HepG2 (cell line): Measurements from ENCODE around the gene COX6B1. TPM values are rescaled to one million over a fixed set of nuclear protein-coding genes. Genes with fewer than 3 reads are reported as not detected.

Experiments used
- ATAC-seq: fragments of 200-7000 bp; cut with Tn5 transposase; 3 replicates; pipeline ENCODE4 v1.9.1; 2020; ENCODE audit warnings: mild to moderate bottlenecking, moderate library complexity
- BruUV-seq: library from RNA; stranded (reverse); fragments of 400-500 nt; replicated peaks from 2 replicates; lab custom pipeline; 2021; lab: Mats Ljungman, UMichigan
- CTCF ChIA-PET: fragments of 300-600 bp; formaldehyde crosslinking; extraction: SDS; loops from one replicate; lab custom pipeline; 2021; ENCODE audit warnings: low total read pairs, inconsistent platforms, low intra/inter-chr PET ratio; lab: Yijun Ruan, JAX
- POLR2A ChIA-PET: fragments of 350-600 bp; sonication (Branson Sonifier 250); formaldehyde crosslinking; loops from one replicate; lab custom pipeline; 2020; ENCODE audit warnings: antibody characterized with exemption, inconsistent platforms; lab: Yijun Ruan, JAX
- DNase-seq: peaks from one replicate; pipeline ENCODE4 v3.0.0-alpha.2; 2015; ENCODE audit warnings: low spot score
- FAIRE-seq: peaks from 3 replicates; lab custom pipeline; 2011; peaks lifted over from hg19 to GRCh38; lab: Jason Lieb, UNC
- H2AFZ ChIP-seq: one replicate; pipeline ENCODE4 v1.6.1; 2011; ENCODE audit warnings: low read length, inconsistent platforms
- H3K27ac ChIP-seq: fragments of 300-600 bp; 3 replicates; pipeline ENCODE4 v1.8.0; 2011; ENCODE audit warnings: mixed run types, mild to moderate bottlenecking, mixed read lengths, low read length, inconsistent platforms; ENCODE audit not compliant: insufficient read depth; ENCODE audit errors: extremely low read length
- H3K27me3 ChIP-seq, 2 experiments: fragments of 200-600 bp in 1 of 2; 2 replicates in 1 of 2; 3 replicates in 1 of 2; pipeline versions ENCODE4 v1.6.0 to v1.8.0; 2011; ENCODE audit warnings: low read length in 2 of 2, mild to moderate bottlenecking in 2 of 2, moderate library complexity in 2 of 2, inconsistent platforms in 1 of 2; ENCODE audit not compliant: insufficient read depth in 2 of 2, control insufficient read depth in 1 of 2
- H3K36me3 ChIP-seq, 2 experiments: fragments of 200-600 bp in 1 of 2; replicated peaks in 1 of 2; 2 replicates in 1 of 2; 3 replicates in 1 of 2; pipeline versions ENCODE4 v1.5.1 to v1.8.0; 2011; ENCODE audit warnings: low read length in 2 of 2, inconsistent platforms in 1 of 2; ENCODE audit not compliant: insufficient read depth in 2 of 2, control insufficient read depth in 1 of 2
- H3K4me1 ChIP-seq: 2 replicates; pipeline ENCODE4 v1.5.1; 2012; ENCODE audit warnings: low read length, inconsistent platforms; ENCODE audit not compliant: insufficient read depth
- H3K4me2 ChIP-seq: 2 replicates; pipeline ENCODE4 v1.6.0; 2011; ENCODE audit warnings: low read depth, low read length, inconsistent platforms
- H3K4me3 ChIP-seq, 3 experiments: fragments of 200-600 bp in 1 of 3; sonication (generic), shearing (Covaris generic) in 1 of 3; replicated peaks in 1 of 3; 2 replicates each; pipeline ENCODE4 v1.5.1; 2011 to 2016; ENCODE audit warnings: low read length in 3 of 3, inconsistent platforms in 2 of 3, low read depth in 2 of 3, mild to moderate bottlenecking in 2 of 3, control low read depth in 1 of 3, mixed read lengths in 1 of 3; ENCODE audit not compliant: insufficient read depth in 1 of 3
- H3K79me2 ChIP-seq: one replicate; pipeline ENCODE4 v1.6.1; 2011; ENCODE audit warnings: low read length, inconsistent platforms; ENCODE audit not compliant: insufficient read depth
- H3K9ac ChIP-seq: 2 replicates; pipeline ENCODE4 v1.6.0; 2011; ENCODE audit warnings: mild to moderate bottlenecking, low read depth, low read length, inconsistent platforms; ENCODE audit not compliant: insufficient read depth
- H3K9me3 ChIP-seq: 2 replicates; pipeline ENCODE4 v1.5.1; 2012; ENCODE audit warnings: mild to moderate bottlenecking, low read length
- H4K20me1 ChIP-seq: 2 replicates; pipeline ENCODE4 v1.6.0; 2011; ENCODE audit warnings: inconsistent platforms, mild to moderate bottlenecking, low read length, moderate library complexity; ENCODE audit not compliant: insufficient read depth
- HDAC6 ChIP-seq: fragments of 200-600 bp; sonication (generic); IDR thresholded peaks from 2 replicates; pipeline ENCODE4 v1.7.0; 2017; ENCODE audit warnings: mild to moderate bottlenecking, antibody characterized with exemption, low read length, low read depth
- KDM5A ChIP-seq: fragments of 200-600 bp; sonication (generic); IDR thresholded peaks from 2 replicates; pipeline ENCODE4 v1.7.0; 2018; ENCODE audit warnings: antibody characterized with exemption, mild to moderate bottlenecking, low read length, borderline replicate concordance
- MAFF ChIP-seq: IDR thresholded peaks from 2 replicates; pipeline ENCODE4 v1.6.1; 2011; ENCODE audit warnings: low read depth, low read length, improper control_type of control experiment
- MBNL3 ChIP-seq: fragments of 250-450 bp; sonication (Bioruptor Pico); conservative IDR thresholded peaks from 2 replicates; pipeline ENCODE4 v1.8.0; 2022; ENCODE audit warnings: mild to moderate bottlenecking, inconsistent platforms
- ZFP41 ChIP-seq: sonication (generic); formaldehyde crosslinking; IDR thresholded peaks from 2 replicates; pipeline ENCODE4 v1.4.0; 2020; ENCODE audit warnings: mild to moderate bottlenecking, missing genetic modification reagents, borderline replicate concordance
- ZMAT3 ChIP-seq: sonication (generic); formaldehyde crosslinking; conservative IDR thresholded peaks from 2 replicates; pipeline ENCODE4 v1.7.0; 2021; ENCODE audit warnings: missing genetic modification reagents
- ZNF263 ChIP-seq: sonication (generic); formaldehyde crosslinking; IDR thresholded peaks from 2 replicates; pipeline ENCODE4 v1.4.0; 2020; ENCODE audit warnings: missing genetic modification reagents
- ZNF329 ChIP-seq: sonication (generic); formaldehyde crosslinking; IDR thresholded peaks from 2 replicates; pipeline ENCODE4 v1.9.0; 2021; ENCODE audit warnings: low read depth, mild to moderate bottlenecking, missing genetic modification reagents
- ZNF569 ChIP-seq: sonication (generic); formaldehyde crosslinking; IDR thresholded peaks from 2 replicates; pipeline ENCODE4 v1.5.0; 2020; ENCODE audit warnings: mild to moderate bottlenecking, missing genetic modification reagents, moderate library complexity, borderline replicate concordance
- ZNF749 ChIP-seq: sonication (generic); formaldehyde crosslinking; IDR thresholded peaks from 2 replicates; pipeline ENCODE4 v1.8.0; 2022; ENCODE audit warnings: mild to moderate bottlenecking, missing genetic modification reagents, moderate library complexity, borderline replicate concordance
- WGBS: methylation state at CpG from one replicate; pipeline ENCODE4 v1.1.6; 2017; ENCODE audit warnings: low lambda C conversion rate; 5-methylcytosine and 5-hydroxymethylcytosine counted together
- in situ Hi-C: cut with HindIII; loops from 2 replicates; pipeline ENCODE4 v1.10.0; 2017; ENCODE audit warnings: low pct_unique_long_range_greater_than_20kb; ENCODE audit not compliant: extremely low pct_ligation_motif_present
- intact Hi-C: fragments of 100-400 bp; cut with micrococcal nuclease; formaldehyde crosslinking; loops from one replicate; pipeline ENCODE4 v1.10.0; 2022; ENCODE audit not compliant: unreplicated experiment
- polyA plus RNA-seq, 8 experiments: library from polyadenylated mRNA; depleted of rRNA in 3 of 8; stranded (reverse) in 7 of 8; unstranded in 1 of 8; fragments of >200 nt; fragmentation: Illumina TruSeq in 4 of 8; extraction: Trizol in 4 of 8; gene quantifications; 2 replicates each; pipeline versions ENCODE4 v1.2.1 to v1.2.3, GENCODE V29; 2011 to 2016; ENCODE audit warnings: low read depth in 4 of 8, missing spikeins in 1 of 8, mixed read lengths in 1 of 8; ENCODE audit not compliant: insufficient read depth in 1 of 8
- total RNA-seq, 5 experiments: library from RNA; depleted of rRNA; stranded (reverse); fragments of >200 nt; fragmentation: Illumina TruSeq; extraction: Trizol; gene quantifications; 2 replicates each; pipeline ENCODE4 v1.2.3, GENCODE V29; 2016; ENCODE audit warnings: low read depth in 1 of 5
- TF ChIP-seq, protein P1 (sequence below): sonication (generic); formaldehyde crosslinking; IDR thresholded peaks from 2 replicates; pipeline ENCODE4 v1.4.0; 2020; ENCODE audit warnings: missing genetic modification reagents

Gene COX6B1
- total and polyA plus RNA-seq, 2 of the 13 experiments (the other 11 are each of a cell fraction or from before 2014, with no cell fraction given), result 481 to 487 TPM

DNA sequence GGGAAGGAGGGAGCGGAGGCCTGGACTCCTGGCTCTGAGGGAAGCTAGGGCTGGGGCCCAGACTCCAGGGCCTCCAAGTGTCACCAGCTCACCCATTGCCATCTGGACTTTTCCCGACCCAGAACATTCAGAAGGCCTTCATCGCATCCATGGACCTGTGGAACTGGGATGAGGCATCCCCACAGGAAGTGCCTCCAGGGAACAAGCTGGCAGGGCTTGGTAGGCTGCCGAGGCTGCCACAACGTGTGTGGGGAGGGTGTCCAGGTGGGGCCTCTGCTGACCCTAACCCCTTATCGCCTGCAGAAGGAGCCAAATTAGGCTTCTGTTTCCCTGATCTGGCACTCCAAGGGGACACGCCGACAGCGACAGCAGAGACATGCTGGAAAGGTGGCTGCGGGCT is 5.8 kb upstream of the COX6B1 start (continued):
- TF ChIP-seq, protein P1, sequence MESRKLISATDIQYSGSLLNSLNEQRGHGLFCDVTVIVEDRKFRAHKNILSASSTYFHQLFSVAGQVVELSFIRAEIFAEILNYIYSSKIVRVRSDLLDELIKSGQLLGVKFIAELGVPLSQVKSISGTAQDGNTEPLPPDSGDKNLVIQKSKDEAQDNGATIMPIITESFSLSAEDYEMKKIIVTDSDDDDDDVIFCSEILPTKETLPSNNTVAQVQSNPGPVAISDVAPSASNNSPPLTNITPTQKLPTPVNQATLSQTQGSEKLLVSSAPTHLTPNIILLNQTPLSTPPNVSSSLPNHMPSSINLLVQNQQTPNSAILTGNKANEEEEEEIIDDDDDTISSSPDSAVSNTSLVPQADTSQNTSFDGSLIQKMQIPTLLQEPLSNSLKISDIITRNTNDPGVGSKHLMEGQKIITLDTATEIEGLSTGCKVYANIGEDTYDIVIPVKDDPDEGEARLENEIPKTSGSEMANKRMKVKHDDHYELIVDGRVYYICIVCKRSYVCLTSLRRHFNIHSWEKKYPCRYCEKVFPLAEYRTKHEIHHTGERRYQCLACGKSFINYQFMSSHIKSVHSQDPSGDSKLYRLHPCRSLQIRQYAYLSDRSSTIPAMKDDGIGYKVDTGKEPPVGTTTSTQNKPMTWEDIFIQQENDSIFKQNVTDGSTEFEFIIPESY, result no peak
- TF ChIP-seq ZNF749 (CRISPR knock-in tag), result no peak
- no peak for TF ChIP-seq ZNF569 (CRISPR knock-in tag)
- TF ChIP-seq MAFF, result no peak
- no peak for TF ChIP-seq MBNL3 (CRISPR knock-in tag)

DNA sequence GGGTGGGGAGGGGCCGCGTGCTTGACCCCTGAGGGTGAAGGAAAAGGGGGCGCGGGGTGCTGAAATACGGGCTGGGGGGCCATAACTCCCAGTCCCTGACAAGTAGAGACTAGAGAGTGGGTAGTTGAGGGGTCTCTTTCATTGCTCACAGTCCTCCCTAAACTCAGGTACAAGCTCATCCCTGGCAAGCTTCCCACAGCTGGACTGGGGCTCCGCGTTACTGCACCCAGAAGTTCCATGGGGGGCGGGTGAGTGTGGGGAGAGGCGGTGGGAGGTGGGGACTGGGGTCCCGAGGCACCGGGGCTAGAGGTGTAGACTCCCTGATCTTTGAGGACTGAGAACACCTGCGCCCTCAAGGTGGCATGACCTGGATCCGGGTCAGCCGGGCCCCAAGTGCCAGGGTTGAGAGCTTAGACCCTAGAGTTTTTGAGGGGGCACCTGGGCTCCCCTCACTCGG is 5.3 kb upstream of the COX6B1 start:
- Histone ChIP-seq H3K27me3 (no peaks in the 10 kb centered on the region), H3K9me3 (no peaks in the 10 kb centered on the region), H3K79me2 (no peaks in the 10 kb centered on the region), H3K4me3 (peak overlapping the region; percentile 66 to 81 (median 70); a peak in 5 of 6 replicates), H4K20me1 (no peaks in the 10 kb centered on the region), H3K36me3 (peaks cover 0 to 2% of the 10 kb centered on the region in 2 experiments; a peak in 1 of 5 replicates), H3K4me2 (peak overlapping the region; percentile 97), H3K4me1 (peaks cover 53% of the 10 kb centered on the region), H3K9ac (peak overlapping the region; percentile 75), H3K27ac (peak overlapping the region; percentile 79), H2AFZ (no peak overlapping the region)
- WGBS, result 67% methylated on average over 11 of the region's 15 CpGs
- intact Hi-C loops (loop anchor here (10.0 kb wide), 1 partner anchor 88 kb away; no protein-coding TSS in a partner anchor), in situ Hi-C loops (loop anchor here (5.0 kb wide), 1 partner anchor 96 kb away; the partner anchor contains the start of gene TMEM147)
- POLR2A ChIA-PET, result interaction anchor here (1.0 to 4.8 kb wide), 9 partner anchors 10 to 237 kb away, joined by 3 to 44 read pairs (median 4); partner anchors contain the start of genes PSENEN, RBM42 and U2AF1L4
- CTCF ChIA-PET, result interaction anchor here (1.4 kb wide), 1 partner anchor 75 kb away, joined by 4 read pairs; the partner anchor contains the start of gene KMT2B
- ATAC-seq (no peak), FAIRE-seq (no peak), DNase-seq (no peak)
- TF ChIP-seq ZNF329 (CRISPR knock-in tag), result peak; percentile 11; the same call in 1 of the 2 replicates
- TF ChIP-seq HDAC6, result no peak
- TF ChIP-seq KDM5A, result no peak
- TF ChIP-seq ZFP41 (CRISPR knock-in tag), result 0 out of 2 replicates have a peak, but pooled peaks have one; percentile 30
- peak; percentile 46 for TF ChIP-seq ZNF263 (CRISPR knock-in tag)
- no peak for TF ChIP-seq ZMAT3 (CRISPR knock-in tag)
- no TSS peak for BruUV-seq
